Choroid plexus epithelial cell (primary cell): Measurements from ENCODE around the gene WDR19.

Experiments used
- DNase-seq: peaks from one replicate; pipeline ENCODE4 v3.0.0-alpha.2; 2010; ENCODE audit warnings: low read depth
- H3K4me3 ChIP-seq: 2 replicates; pipeline ENCODE4 v1.5.1; 2011; ENCODE audit warnings: low read depth, mild to moderate bottlenecking, control low read depth, low read length, moderate library complexity
- TF ChIP-seq, protein P1 (sequence below): conservative IDR thresholded peaks from 2 replicates; pipeline ENCODE4 v1.5.1; 2011; ENCODE audit warnings: low read depth, mild to moderate bottlenecking, control low read depth, inconsistent platforms, low read length, moderate library complexity

WDR19 gene

DNA sequence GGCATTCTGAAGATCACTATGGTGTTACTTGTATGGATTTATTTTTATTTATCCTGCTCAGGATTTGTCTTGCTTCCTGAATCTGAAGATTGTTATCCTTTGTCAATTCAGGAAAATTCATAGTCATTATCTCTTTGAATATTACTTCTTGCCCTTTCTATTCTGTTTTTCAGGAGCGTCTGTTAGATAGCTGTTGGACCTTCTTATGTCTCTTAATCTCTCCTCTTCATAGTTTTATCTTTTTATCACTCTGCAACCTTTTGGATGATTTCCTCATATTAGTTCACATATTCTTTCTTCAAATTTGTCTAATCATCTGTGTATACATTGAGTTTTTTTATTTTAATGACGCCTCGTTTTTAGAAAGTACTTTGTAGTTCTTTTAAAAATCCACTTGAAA, 19.6 kb downstream of the WDR19 start:
- no peak overlapping the region for H3K4me3 ChIP-seq
- no peak for DNase-seq
- TF ChIP-seq, protein P1, sequence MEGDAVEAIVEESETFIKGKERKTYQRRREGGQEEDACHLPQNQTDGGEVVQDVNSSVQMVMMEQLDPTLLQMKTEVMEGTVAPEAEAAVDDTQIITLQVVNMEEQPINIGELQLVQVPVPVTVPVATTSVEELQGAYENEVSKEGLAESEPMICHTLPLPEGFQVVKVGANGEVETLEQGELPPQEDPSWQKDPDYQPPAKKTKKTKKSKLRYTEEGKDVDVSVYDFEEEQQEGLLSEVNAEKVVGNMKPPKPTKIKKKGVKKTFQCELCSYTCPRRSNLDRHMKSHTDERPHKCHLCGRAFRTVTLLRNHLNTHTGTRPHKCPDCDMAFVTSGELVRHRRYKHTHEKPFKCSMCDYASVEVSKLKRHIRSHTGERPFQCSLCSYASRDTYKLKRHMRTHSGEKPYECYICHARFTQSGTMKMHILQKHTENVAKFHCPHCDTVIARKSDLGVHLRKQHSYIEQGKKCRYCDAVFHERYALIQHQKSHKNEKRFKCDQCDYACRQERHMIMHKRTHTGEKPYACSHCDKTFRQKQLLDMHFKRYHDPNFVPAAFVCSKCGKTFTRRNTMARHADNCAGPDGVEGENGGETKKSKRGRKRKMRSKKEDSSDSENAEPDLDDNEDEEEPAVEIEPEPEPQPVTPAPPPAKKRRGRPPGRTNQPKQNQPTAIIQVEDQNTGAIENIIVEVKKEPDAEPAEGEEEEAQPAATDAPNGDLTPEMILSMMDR: no peak

DNA sequence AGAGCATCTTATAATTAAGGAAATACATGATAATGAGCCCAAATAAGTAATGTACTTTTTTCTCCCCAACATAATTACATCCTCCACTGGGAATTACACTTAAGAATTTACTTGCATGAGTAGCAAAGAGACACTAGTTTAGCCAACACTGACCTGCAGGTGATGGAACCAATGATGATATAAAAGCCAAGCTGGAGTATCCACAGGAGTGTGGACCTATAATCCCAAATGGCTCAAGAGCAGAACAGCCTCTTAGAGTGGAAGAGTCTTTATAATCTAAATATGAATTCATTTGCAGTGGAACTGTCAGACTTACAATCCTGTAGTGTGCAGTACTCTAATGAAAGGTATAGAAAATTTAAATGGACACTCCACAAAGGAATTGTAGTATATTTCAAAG, 22.2 kb downstream of the WDR19 start:
- no peak overlapping the region for H3K4me3 ChIP-seq
- TF ChIP-seq, protein P1: no peak
- DNase-seq: no peak

DNA sequence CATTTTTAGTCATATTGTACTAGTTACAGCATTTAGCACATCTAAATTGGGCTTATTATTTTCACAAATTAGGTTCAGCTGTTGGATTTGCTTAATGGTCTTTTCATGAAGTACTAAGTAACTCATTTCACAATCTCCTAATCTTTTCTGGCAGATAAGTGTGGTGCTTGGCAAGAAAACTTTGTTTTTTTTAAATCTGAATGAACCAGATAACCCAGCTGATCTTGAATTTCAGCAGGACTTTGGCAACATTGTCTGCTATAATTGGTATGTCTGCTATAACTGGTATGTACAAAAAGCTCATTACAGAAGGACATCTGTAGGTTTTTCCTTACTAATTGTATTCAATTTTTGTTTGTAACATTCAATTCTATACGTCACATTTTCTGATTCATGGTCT, 22.7 kb downstream of the WDR19 start:
- DNase-seq: no peak
- H3K4me3 ChIP-seq: no peak overlapping the region

DNA sequence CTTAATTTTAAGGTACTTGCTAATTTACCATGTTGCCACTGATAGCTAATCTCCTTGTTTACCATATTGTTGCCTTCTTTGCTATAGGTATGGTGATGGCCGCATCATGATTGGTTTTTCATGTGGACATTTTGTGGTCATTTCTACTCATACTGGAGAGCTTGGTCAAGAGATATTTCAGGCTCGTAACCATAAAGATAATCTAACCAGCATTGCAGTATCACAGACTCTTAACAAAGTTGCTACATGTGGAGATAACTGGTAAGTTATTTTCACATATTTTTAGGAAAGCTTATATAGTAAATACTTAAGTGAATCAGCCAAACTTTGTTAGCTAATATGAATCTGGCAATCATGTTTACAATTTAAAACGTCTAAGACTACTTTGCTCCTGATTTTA, 23.1 kb downstream of the WDR19 start:
- DNase-seq: no peak
- H3K4me3 ChIP-seq: no peak overlapping the region
- TF ChIP-seq, protein P1: no peak

More for the DNA sequence above, 22.7 kb downstream of the WDR19 start:
- TF ChIP-seq, protein P1: no peak

DNA sequence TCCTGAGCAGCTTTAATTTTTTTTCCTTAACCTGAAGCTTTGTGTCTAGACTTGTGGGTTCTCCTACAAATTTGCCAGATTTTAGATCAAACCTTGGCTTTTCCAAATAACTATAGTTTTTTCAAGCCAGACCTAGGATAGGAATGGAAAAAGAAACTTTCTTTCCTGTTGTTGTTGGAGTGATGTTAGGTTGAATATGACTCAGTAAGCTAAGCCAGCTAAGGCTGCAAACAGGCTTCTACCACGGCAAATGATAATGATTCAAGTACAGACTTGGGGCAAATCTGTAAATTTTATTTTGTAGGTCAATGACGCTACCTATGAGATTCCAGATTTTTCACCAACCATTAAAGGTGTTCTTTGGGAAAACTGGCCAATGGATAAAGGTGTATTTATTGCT, 45.6 kb downstream of the WDR19 start:
- TF ChIP-seq, protein P1: no peak
- peak; percentile 24 for DNase-seq
- H3K4me3 ChIP-seq: no peak overlapping the region

DNA sequence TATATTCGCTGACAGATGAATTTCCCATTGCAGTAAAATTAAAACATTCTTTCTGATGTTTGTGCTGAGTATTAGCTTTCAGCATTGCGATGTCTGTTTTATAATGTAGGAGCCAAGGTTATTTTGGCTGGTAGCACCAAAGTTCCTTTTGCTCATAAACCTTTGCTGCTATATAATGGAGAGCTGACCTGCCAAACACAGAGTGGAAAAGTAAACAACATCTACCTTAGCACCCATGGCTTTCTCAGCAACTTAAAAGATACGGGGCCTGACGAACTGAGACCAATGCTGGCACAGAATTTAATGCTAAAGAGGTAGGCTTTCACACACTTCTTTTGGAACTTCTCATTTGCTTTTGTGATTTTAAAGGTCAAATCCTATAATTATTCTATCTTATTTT, 46.0 kb downstream of the WDR19 start:
- TF ChIP-seq, protein P1: no peak
- no peak overlapping the region for H3K4me3 ChIP-seq
- no peak for DNase-seq

DNA sequence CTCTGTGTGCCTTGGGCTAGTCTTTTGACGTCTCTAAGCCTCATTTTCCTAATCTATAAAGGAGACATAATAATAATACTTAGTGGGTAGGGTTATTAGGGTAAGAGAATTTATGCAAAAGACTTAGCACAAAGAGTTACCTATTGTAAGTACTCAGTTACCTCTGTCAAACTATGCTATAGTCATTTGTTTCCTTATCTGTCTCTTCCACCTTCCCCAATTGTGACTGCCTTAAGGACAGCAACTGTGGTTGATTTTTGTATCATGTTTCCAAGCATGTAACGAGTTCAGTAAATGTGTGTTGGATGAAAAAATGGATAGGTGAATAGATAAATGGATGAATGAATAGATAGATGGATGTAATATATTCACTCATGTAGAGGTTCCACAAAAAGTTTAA, 48.1 kb downstream of the WDR19 start:
- H3K4me3 ChIP-seq: no peak overlapping the region
- DNase-seq: no peak
- TF ChIP-seq, protein P1: no peak
